ENCODE results near the gene WDSUB1. TPM values are rescaled to one million over a fixed set of nuclear protein-coding genes. Genes with fewer than 3 reads are reported as not detected.

WDSUB1 gene
- total and polyA plus RNA-seq, 2 of the 4 experiments (the other 2 are of a cell fraction), result 4.8 to 5.2 TPM

DNA sequence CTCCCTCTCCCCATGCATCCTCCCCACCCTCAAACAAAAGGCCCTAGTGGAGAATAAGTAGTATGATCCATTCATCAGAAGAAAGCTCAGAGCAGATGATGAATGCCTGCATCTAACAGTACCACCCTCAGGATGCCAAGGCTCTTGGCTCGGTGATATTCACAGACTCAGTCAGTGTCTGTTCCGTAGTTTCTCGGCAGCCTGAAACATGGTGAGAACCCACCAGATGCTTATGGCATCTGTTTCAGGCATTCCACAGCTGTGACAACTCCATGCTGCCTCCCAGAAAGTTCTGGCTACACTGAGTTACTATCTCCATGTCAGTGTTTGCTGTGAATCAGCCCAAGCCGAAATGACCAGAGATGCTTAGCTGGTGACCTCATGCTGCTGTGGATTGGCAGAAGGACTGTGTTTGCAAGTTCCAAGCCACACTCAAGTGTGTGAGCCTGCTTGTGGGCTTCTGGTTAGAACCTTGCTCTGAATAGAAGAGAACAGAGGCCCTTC, 83.9 kb downstream of the WDSUB1 start (continued):
- TF ChIP-seq BHLHE40 (IDR thresholded peaks at IDR 0.05; ENCODE audit: low read depth, low read length) (no peak), NFE2L2 (IDR thresholded peaks at IDR 0.05; ENCODE audit: low read depth, low read length) (no peak)

- Histone ChIP-seq H3K36me3 (ENCODE audit: control insufficient read depth, insufficient read depth, low read length) (peaks cover 28% of the 10 kb centered on the region), H2AK5ac (ENCODE audit: low read depth, low read length) (peak overlapping the region; percentile 23; the same call in 1 of the 2 replicates), H3K4me2 (ENCODE audit: low read depth, low read length) (no peak overlapping the region), H2BK20ac (ENCODE audit: low read depth, low read length) (0 out of 2 replicates have a peak overlapping the region, but pooled peaks have one; percentile 7), H3K23ac (ENCODE audit: low read depth, low read length) (no peak overlapping the region), H3K56ac (ENCODE audit: extremely low read depth, insufficient read depth, low read length) (no peak overlapping the region), H4K20me1 (ENCODE audit: insufficient read depth, low read length) (peaks cover 8% of the 10 kb centered on the region; the same call in 1 of the 2 replicates), H3K14ac (replicated peaks; ENCODE audit: low read depth, low read length) (peak overlapping the region; percentile 10), H3K4ac (ENCODE audit: low read depth, low read length) (peak overlapping the region; percentile 39; the same call in 1 of the 2 replicates), H2BK15ac (ENCODE audit: low read depth, low read length) (no peak overlapping the region), H3K9me1 (ENCODE audit: insufficient read depth, low read length) (peaks cover 32% of the 10 kb centered on the region), H4K8ac (ENCODE audit: low read depth in 2 of 2, low read length in 2 of 2) (peak overlapping the region in 1 of 2 experiments; percentile 4; a peak in 1 of 4 replicates), H3K9ac (ENCODE audit: low read depth, low read length) (no peak overlapping the region), H3K9me3 (ENCODE audit: control insufficient read depth, insufficient read depth, low read length) (no peaks in the 10 kb centered on the region), H3K79me1 (ENCODE audit: low read depth in 1 of 2, low read length in 2 of 2) (peaks cover 4 to 18% of the 10 kb centered on the region in 2 experiments; a peak in 3 of 4 replicates), H2AK9ac (replicated peaks; ENCODE audit: low read depth, low read length, poor library complexity) (no peak overlapping the region), H3K27me3 (ENCODE audit: control insufficient read depth, insufficient read depth, low read length) (no peaks in the 10 kb centered on the region), H3K27ac (ENCODE audit: insufficient read depth, low read length) (no peak overlapping the region), H2AFZ (replicated peaks; ENCODE audit: low read length, poor library complexity) (peak overlapping the region; percentile 41), H3K4me1 (ENCODE audit: control insufficient read depth, insufficient read depth, low read length) (peaks cover 13% of the 10 kb centered on the region), H3K18ac (ENCODE audit: low read depth, low read length) (no peak overlapping the region), H2BK5ac (ENCODE audit: low read depth, low read length, poor library complexity, severe bottlenecking) (no peak overlapping the region), H4K91ac (ENCODE audit: insufficient read depth, low read depth, low read length) (peak overlapping the region; percentile 28; the same call in 1 of the 2 replicates), H2BK120ac (ENCODE audit: low read depth, low read length) (peak overlapping the region; percentile 9), H4K5ac (ENCODE audit: low read depth, low read length) (no peak overlapping the region; the same call in 1 of the 2 replicates), H3K4me3 (ENCODE audit: insufficient read depth, low read depth, low read length) (no peak overlapping the region)
- ChIA-PET CTCF (interaction anchor here (0.5 kb wide), 1 partner anchor 203 kb away, joined by 3 read pairs; no protein-coding TSS in a partner anchor), POLR2A (ENCODE audit: unreplicated experiment) (no interaction called here)
- no TSS peak for BruUV-seq (replicated peaks)
- dilution Hi-C loops (cut with HindIII; ENCODE audit: low sequenced_read_pairs, unreplicated experiment), result no loop called here
- ATAC-seq (ENCODE audit: low read depth) (peak; percentile 5; the same call in 1 of the 2 replicates), DNase-seq (peak; percentile 78)
- TF ChIP-seq CEBPB (IDR thresholded peaks at IDR 0.05; ENCODE audit: low read depth, low read length) (no peak), USF2 (IDR thresholded peaks at IDR 0.05; ENCODE audit: low read depth, low read length) (peak; percentile 16; the same call in 1 of the 2 replicates), MAZ (IDR thresholded peaks at IDR 0.05; ENCODE audit: borderline replicate concordance, low read depth, low read length) (no peak), MXI1 (IDR thresholded peaks at IDR 0.05; ENCODE audit: borderline replicate concordance, low read depth, low read length) (no peak), RCOR1 (IDR thresholded peaks at IDR 0.05; ENCODE audit: insufficient replicate concordance, low read length) (no peak)
- 20% methylated on average over 1 of the region's 8 CpGs; no CpG with 5 or more reads in 1 of the 2 experiments for WGBS, 2 experiments (ENCODE audit: extremely low coverage in 2 of 2, insufficient read length in 1 of 2)
- in situ Hi-C loops (cut with MboI; ENCODE audit: low sequenced_read_pairs), result no loop called here
- intact Hi-C loops (cut with micrococcal nuclease), result loop anchor here (1.0 to 10.0 kb wide), 3 partner anchors 68 to 513 kb away; partner anchors contain the start of genes MARCHF7 and TANC1
Observed at GRCh38 chr2:159201360-159202063, 85.0 kb downstream of the WDSUB1 start.
